NCI-H82 (cell line): ENCODE data around the gene GRIK3.
A peak's percentile ranks its signal among the peaks of the same experiment; 100 is the strongest.
"Not testable (repeated sequence)": the region's sequence is repeated elsewhere in the genome, so short reads cannot be mapped to it uniquely, and the experiment has no call there.

Source experiments
- DNase-seq: peaks from one replicate; lab custom pipeline; 2025; lab: John Stamatoyannopoulos, UW

GRIK3 gene

GRCh38 chr1:36909946-36910725 is 124.2 kb downstream of the GRIK3 start:
- DNase-seq, result peak; percentile 26

GRCh38 chr1:36909359-36909758 is 125.0 kb downstream of the GRIK3 start:
- not testable (repeated sequence) for DNase-seq

- no peak for DNase-seq
Measured at GRCh38 chr1:36908096-36908495, 126.2 kb downstream of the GRIK3 start.

GRCh38 chr1:36906555-36906954 is 127.8 kb downstream of the GRIK3 start:
- no peak for DNase-seq

GRCh38 chr1:36905941-36906340 is 128.4 kb downstream of the GRIK3 start:
- no peak for DNase-seq

- DNase-seq, result no peak
Measured at GRCh38 chr1:36900128-36900527, 134.2 kb downstream of the GRIK3 start.

GRCh38 chr1:36897813-36898212 is 136.5 kb downstream of the GRIK3 start:
- DNase-seq, result not testable (repeated sequence)

- DNase-seq, result no peak
Measured at GRCh38 chr1:36894824-36895223, 139.5 kb downstream of the GRIK3 start.

GRCh38 chr1:36890776-36891175 is 143.5 kb downstream of the GRIK3 start:
- no peak for DNase-seq

- DNase-seq, result no peak
Measured at GRCh38 chr1:36889478-36890226, 144.7 kb downstream of the GRIK3 start.

- no peak for DNase-seq
Measured at GRCh38 chr1:36888811-36889477, 145.4 kb downstream of the GRIK3 start.

GRCh38 chr1:36885540-36886357 is 148.6 kb downstream of the GRIK3 start:
- DNase-seq, result peak; percentile 23

- no peak for DNase-seq
Measured at GRCh38 chr1:36884801-36885200, 149.5 kb downstream of the GRIK3 start.

GRCh38 chr1:36884029-36884701 is 150.2 kb downstream of the GRIK3 start:
- no peak for DNase-seq

GRCh38 chr1:36883315-36883949 is 150.9 kb downstream of the GRIK3 start:
- no peak for DNase-seq

- no peak for DNase-seq
Measured at GRCh38 chr1:36882536-36883285, 151.6 kb downstream of the GRIK3 start.

- no peak for DNase-seq
Measured at GRCh38 chr1:36881541-36881940, 152.8 kb downstream of the GRIK3 start.

- no peak for DNase-seq
Measured at GRCh38 chr1:36881068-36881405, 153.3 kb downstream of the GRIK3 start.

GRCh38 chr1:36880155-36881067 is 153.9 kb downstream of the GRIK3 start:
- no peak for DNase-seq
